Measurements from ENCODE around the gene LBHD1.
"Not testable (repeated sequence)": the region's sequence is repeated elsewhere in the genome, so short reads cannot be mapped to it uniquely, and the experiment has no call there.

LBHD1 gene

DNA sequence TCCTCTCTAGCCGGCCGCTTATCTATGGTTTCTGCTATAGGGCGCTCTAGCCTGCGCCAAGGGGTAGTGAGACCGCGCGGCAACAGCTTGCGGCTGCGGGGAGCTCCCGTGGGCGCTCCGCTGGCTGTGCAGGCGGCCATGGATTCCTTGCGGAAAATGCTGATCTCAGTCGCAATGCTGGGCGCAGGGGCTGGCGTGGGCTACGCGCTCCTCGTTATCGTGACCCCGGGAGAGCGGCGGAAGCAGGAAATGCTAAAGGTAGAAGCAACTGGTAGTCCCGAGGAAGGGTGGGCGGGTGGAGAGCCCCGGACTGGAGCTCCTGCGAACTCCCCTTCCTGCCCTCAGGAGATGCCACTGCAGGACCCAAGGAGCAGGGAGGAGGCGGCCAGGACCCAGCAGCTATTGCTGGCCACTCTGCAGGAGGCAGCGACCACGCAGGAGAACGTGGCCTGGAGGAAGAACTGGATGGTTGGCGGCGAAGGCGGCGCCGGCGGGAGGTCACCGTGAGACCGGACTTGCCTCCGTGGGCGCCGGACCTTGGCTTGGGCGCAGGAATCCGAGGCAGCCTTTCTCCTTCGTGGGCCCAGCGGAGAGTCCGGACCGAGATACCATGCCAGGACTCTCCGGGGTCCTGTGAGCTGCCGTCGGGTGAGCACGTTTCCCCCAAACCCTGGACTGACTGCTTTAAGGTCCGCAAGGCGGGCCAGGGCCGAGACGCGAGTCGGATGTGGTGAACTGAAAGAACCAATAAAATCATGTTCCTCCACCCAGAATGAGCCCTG lies at the start of gene LBHD1, which contains the start of gene UQCC3:
LBHD1 (minus strand) TSS at position 660 of the 782 bp plus-strand sequence. CDS start 2,236 bp downstream, outside the sequence.
UQCC3 (plus strand) TSS at position 66 of the 782 bp plus-strand sequence; CDS start at position 139, 73 bp downstream.
- peak; percentile 64 for DNase-seq

DNA sequence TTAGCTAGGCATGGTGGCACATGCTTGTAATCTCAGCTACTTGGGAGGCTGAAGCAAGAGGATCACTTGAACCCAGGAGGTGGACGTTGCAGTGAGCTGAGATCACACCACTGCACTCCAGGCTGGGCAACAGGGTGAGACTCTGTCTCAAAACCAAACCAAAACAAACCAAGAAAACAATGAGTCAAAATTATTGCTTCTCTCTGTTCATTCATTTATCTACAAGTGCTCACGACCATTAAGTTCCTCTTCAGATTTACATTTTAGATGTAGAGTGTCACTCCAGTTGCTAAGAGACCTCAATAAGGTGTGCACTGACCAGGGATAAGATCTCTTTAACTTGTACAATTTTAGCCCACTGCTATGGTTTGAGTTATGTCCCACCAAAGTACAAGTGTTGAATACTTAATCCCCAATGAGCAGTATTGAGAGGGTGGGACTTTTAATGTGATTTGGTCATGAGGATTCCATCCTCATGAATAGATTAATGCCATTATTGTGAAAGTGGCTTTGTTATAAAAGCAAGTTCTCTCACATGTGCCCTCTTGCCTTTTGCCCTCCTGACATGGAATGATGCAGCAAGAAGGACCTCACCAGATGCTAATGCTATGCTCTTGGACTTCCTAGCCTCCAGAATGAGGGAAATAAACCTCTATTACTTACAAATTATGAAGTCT lies 47.4 kb upstream of the LBHD1 start:
- DNase-seq: no peak

DNA sequence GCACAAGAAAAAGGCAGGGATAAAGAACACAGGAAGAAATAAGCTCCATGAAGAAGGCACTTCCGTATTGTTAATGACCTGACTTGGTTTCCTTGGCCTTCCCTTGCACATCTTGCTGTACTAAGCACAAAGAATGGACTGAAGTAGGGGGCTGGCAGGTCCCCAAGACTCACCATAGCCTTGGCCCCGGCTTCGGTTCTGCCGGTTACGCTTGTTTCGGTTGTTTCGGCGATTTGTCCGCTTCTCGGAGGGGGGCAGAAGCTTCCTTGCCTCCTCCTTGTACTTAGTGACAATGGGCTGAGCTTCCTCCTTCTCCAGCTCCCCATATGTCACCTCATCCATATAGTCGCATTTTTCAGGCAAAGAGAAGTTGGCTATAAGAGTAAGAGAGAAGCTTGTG lies 44.7 kb upstream of the LBHD1 start:
- DNase-seq: no peak

DNA sequence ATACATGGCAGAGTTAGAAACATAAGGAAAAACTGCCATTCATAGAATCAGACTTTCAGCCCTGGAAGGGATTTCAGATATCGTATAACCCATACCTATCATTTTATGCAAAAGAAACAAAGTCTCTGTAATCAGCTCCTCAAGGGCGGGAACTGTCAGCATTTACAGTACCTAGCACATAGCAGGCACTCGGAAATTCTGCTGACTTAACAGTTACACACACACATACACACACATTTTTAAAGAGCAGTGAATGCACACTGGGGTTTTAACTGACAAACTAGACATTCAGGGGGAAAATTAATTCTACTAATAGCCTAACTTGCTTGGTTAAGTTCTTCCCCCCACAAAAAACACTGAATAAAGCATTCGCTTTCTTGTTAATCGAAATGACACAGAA lies 44.1 kb upstream of the LBHD1 start:
- DNase-seq: no peak

DNA sequence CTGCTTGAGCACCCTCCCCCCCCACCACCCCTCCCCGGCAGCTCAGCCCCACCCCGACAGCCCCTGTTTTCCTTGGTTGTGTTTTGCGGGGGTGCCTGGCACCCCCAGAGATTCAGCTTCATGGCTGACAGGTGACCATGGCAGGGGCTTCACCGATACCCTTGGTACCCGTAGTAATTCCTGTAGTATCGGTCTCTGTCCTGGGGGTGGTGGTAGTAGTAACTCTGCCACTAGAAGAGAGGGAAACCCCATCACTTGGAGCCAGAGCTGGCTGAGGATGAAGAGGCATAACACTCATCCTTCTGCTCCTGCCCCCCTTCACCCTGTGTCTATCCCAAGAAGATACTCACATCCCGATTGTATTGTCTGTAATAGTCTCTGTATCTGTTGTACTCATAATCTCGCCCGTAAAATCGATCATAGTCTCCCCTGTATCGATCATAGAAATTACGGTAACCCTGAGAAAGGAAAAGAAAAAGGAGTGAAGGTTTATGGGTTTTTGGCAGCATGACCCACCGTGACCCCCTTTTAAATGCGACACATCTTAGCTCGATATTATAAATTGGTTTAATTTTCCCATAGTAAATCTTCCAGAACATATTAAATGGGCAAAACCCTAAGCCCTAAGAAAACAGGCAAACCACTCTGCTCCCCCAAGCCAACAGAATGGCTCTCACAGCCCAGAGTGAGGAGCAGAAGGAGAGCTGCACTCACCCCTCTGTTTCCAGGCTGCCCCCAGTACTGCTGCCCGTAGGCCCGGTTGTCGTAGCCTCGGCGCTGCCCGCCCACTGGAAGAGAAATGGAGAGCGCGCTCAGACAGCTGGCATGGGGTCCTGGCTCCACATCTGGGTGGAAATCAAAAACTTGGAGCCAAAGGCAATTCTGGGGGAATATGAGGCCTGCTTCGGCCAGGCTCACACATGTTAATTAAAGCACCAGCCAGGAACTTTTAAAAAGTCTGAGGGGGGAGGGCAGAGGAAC lies 43.4 kb upstream of the LBHD1 start:
- DNase-seq: no peak

DNA sequence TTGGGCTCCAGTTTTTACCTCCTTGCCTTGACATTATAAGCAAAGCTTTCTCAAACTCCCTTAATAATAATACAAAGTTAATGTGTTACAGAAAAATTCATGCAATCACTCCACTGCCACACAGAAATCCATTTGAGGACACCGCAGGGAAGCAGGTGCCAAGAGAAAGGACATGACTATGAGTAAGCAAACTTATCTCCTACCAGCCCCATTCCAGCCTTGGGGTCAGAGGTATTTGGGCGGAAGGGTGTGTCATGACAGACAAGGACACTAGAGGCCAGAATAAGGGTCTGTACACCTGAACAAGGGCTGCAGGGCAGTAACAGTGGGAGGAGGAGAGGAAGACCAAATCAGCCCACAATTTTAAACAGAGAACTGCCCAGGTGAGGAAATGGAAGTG lies 41.3 kb upstream of the LBHD1 start:
- no peak for DNase-seq

DNA sequence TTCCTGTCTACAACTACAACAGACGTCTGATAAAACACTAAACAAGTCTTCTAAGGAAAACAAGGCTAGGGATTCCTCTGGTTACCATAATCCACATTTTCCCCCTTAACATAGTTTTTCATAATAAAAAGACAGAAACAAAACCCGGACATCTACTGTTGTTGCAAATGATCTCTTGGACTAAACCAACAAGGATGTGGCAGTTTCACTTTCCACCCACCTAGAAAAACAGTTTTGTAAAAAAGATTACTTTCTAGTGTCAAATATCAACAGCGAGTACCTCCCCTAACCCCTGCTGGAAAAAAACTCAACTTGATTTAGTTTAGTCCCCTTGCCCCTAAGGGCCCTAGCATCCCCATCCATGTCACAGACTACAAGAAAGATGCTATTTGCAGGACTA lies 40.8 kb upstream of the LBHD1 start:
- DNase-seq: no peak

DNA sequence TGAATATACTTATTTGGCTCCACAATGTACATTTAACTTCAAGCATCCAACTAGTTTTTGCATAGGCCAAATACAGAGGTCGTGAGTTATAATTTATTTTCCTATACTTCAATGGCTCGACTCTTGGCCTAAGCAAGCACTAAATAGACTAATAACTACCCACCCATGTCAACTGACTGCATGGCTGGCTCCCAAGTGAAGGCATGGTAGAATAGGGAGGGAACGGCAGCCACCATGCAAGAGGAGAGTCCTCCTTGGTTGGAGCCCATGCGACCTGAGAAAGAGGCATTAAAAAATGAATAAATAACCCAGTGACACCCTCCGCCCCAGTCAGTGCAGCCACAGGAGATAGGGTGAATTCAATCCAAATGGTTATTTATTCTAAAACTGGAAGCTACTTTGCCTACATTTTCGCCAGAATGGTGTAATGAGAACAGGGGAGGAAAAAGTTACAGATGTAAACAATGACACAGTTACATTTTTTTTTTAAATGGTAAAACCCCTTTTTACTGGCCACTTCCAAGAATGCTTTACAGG lies 40.3 kb upstream of the LBHD1 start:
- no peak for DNase-seq

DNA sequence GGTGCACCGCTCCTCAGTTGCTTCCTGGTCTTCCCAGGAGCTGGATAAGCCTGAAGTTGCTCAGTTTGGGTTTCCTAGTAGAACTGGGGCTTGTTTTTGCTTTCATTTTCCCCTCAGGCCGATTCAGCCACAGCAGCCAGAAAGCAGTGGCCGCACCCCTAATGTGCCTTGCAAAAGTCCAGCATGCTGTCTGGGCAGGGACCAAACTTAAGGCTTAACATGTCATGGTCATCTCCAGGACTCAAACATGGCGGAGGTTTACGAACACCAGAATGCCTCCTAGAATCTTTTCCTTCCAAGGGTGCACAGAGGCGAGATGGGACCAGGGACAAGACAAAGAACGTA lies 37.9 kb upstream of the LBHD1 start:
- DNase-seq: no peak

DNA sequence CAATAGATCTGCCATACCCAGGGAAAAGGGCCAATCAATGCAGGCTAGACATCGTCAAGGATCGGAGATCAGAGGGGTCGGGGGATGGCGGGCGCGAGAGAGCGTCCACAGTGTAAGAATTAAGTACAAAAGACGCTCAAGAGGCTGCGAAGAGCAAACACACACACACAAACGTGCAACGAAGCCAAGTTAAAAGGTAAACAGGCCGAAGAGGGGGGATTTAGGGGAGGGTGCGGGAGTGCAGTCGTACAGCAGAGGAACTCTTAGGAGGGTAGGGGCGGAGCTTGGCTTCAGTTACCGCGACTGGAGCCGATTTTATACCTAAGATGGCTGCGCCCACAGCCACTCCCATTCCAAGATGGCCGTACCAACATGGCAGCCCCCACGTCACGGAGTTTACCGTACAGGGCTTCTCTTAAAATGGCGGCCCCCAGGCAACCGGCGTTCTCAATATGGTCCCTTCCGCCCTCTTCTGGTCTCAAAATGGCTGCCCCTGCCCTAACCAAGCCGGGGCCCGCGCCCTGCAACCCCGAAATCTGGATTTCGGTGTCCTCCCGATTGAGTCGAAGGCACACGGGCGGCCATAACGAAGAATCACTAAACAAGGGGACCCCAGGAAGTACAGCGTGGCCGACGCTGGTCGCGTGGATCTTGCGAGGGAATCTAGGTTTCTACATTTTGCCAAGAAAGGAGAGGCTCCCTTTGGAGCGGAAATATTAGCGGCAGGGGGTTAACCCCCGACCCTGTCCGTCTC lies 37.4 kb upstream of the LBHD1 start:
- peak; percentile 89 for DNase-seq

DNA sequence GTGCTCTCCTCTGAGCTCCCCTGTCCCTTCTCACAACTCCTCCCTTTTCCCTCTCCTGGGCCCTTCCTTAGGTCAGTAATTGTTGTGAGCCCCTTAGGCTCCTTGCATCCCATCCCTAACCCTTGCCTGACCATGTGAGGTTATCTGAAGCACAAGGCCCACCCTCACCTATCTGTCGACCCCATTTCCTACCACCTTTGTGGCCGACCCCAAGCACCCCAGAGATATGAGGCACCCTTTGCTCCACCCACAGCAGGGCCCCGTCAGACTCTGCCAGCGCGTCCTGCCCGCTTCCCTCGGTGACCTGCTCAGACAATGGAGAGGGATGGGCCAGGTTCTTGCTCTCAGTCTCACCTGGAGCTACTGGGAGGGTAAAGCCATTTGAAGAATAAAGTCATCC lies 36.7 kb upstream of the LBHD1 start:
- DNase-seq: no peak

DNA sequence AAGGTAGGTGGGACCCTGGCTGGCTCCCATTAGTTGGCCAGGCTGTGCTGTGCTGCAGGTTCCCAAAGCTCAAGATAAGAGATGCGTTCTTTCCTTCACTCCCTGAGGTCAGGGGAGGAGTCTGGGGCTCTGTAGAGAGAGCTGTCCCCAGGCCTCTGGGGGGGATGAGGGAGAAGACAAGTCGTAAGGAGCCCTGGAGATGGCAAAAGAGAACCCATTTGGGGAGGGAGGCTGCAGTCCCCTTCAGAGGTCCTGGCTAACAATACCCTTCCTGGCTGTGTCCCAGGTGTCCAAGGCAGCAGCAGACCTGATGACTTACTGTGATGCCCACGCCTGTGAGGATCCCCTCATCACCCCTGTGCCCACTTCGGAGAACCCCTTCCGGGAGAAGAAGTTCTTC lies 36.3 kb upstream of the LBHD1 start:
- DNase-seq: no peak

DNA sequence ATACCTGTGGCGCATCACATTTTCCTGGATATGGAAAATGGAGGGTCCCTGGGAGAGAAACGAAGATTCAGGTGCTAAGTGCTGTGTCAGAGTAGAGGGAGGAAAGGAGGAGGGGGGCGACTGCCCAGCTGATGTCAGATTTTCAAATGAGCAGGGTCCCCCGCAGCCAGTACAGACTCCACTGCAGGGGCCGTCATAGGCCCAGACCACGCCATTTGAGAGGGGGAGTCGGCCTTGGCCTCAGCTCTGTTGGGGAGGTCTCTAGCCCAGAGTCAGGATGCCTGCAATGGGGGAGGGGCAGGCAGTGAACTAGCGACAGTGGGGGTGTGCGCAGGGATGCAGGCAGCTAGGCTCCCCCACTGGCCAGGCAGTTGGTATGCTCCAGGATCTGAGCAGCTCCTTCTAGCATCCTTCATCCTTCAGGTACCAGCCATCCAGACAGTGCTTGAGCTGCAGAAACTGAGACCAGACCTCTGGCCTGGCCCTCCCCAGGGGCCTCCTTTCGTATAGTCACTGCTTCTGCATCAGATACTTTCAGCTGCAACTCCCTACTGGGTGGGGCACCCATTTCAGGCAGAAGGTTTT lies 35.3 kb upstream of the LBHD1 start, which contains the start of the genes BSCL2 and GNG3:
BSCL2 (minus strand) TSS at position 148 of the 585 bp plus-strand sequence. CDS start 229 bp downstream, outside the sequence.
GNG3 (plus strand) TSS at position 400 of the 585 bp plus-strand sequence. CDS start 620 bp downstream, outside the sequence.
- DNase-seq: no peak

DNA sequence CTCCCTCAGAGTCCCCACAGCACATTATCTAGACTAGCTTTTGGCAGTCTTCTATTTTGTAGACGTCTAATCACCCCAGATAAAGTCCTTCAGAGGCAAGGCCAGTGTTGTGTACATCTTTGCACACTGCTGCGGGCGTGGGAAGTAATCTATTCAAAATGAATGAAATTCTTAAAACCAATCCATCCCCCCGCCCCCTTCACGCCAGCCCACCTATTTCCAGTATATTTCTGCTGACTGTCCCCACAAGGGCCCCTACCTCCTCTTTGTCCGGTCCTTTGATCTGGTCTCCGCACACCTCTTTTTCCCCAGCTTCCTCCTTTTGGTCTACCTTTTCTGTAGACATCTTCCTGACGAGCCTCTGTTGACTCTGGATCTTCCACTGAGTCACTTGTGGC lies 34.8 kb upstream of the LBHD1 start:
- DNase-seq: no peak

DNA sequence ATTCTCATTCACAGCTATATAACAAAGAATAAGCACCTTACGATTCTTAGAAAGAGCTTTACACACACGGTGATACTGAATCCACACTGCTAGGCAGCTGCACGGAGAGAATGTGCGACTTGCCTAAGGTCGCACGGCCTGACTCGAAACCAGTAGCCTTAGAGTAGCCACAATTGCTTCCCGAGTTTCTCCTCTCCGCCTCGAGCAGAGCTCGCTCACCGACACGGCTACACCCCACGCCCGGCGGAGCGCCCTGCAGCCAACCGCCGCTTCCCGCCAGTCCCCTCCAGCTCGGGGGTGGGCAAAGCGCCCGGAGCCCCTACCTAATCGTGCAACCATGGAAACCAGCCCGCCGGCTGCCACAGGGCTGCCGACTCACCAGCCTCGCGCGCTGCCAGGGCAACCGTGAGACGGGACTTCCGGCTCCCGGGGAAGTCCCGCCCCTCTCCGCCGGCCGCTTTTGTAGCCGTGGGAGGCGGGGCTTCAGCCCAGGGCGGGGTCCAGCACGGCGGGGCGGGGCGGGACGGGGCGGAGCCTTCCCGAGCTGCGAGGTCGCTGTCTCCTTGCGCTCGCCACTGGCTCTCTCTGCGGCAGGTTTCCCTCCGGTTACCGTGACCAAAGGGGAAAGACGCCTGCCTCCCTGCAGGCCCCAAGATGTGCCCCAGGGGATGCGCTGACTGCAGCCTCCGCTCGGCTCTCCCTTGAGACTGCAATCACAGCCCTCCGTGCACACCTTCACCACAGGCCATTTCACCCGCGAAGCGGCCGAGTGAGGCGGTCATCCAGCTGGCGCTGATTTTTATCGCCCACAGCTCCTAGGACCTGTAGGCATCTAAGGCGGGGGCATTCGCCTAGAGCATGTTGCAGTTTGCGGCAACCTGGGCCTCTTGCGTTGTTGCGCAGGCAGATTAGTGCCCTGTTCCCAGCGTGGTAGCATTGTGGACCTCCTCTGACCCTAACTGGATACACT lies 34.1 kb upstream of the LBHD1 start:
- DNase-seq: peak; percentile 96

DNA sequence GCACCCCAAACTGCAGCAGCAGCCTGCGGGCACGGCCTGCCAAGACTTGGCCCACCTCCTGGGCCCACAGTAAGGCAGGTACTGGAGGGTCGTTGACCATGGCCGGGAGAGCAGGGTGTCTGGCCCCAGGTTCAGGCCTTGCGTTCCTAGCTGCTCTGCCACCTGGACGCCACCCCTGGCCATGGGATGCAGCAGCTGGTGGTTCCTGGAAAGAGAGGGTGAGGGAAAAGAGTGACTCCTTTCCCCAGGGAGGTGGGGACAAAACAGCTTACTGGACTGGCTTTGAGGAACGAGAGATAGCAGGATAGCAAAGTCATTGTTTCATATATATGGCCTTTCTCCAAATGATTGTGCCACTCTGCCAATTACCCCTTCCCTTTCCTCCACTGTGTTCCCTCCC lies 33.3 kb upstream of the LBHD1 start:
- DNase-seq: no peak

DNA sequence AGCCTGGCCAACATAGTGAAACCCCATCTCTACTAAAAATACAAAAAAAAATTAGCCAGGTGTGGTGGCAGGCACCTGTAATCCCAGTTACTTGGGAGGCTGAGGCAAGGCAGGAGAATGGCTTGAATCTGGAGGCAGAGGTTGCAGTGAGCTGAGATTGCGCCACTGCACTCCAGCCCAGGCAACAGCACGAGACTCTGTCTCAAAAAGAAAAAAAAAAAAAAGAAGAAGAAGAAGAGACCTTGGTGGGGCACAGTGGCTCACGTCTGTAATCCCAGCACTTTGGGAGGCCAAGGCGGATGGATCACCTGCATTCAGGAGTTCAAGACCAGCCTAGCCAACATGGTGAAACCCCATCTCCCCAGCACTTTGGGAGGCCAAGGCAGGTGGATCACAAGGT lies 31.9 kb upstream of the LBHD1 start:
- not testable (repeated sequence) for DNase-seq

DNA sequence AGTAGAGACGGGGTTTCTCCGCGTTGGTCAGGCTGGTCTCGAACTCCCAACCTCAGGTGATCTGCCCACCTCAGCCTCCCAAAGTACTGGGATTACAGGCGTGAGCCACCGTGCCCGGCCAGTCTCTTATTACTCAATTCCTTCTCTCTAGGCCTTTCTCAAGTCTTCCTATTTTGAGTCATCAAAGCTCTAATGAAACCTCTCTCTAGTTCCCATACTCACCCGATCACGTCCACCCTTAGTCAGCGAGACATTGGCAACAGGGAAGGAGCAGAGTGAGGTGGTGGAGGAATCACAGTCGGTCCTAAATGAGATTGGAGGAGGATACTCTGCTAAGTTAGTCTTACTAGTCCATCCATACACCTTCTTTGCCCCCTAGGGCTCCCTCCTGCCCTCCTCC lies 30.2 kb upstream of the LBHD1 start:
- DNase-seq: no peak

DNA sequence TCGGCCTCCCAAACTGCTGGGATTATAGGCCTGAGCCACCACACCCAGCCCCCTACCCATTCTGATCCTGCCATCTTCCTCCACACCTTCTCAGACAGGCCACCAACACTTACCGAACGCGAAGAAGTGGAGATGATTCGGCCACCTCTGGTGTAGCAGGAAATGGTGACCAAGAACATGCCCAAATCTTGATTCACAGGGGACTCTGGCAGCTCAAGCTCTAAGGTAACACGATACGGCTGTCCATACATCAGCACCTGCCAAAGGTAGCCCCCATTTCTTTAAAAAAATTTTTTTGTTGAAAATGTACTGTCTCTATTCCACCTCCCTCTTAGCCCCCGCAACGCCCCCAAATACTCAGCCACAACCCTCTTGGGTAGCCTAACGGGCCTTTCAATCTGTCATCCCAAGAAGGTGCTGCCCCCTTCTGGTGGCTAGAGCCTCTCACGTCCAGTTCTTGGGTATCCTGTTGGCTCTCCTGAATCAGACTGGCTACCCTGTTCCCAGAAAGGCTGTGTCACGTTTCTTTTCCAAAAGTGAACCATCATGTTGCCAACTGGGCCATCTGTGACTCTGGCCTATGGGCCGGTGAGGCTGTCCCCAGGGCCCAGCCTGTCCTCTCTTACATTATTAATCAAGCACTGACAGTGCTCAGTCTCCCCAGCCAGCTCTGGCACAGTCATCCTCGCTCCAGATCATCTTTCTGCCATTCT lies 22.5 kb upstream of the LBHD1 start:
- peak; percentile 41 for DNase-seq

DNA sequence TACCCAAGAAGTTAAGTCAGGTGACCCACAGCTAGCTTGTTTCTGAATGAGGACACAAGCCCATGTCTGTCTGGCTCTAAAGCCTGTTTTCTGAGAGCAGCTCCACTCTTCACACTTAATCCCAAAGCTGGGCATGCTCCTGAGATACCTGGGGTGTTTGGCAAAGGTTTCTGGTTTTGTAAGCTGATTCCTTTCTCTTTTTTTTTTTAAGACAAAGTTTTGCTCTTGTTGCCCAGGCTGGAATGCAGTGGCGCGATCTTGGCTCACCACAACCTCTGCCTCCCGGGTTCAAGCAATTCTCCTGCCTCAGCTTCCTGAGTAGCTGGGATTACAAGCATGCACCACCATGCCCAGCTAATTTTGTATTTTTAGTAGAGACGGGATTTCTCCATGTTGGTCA lies 21.6 kb upstream of the LBHD1 start:
- DNase-seq: not testable (repeated sequence)
